CD4-positive, alpha-beta memory T cell (primary cell): ENCODE data around the gene GPN1. TPM values are rescaled to one million over a fixed set of nuclear protein-coding genes. Genes with fewer than 3 reads are reported as not detected.

Experiments used
- CTCF ChIA-PET: fragments of 350-600 bp; sonication (Branson Sonifier 250); formaldehyde crosslinking; loops from one replicate; lab custom pipeline; 2021; ENCODE audit warnings: inconsistent platforms; ENCODE audit not compliant: partially characterized antibody; lab: Charles Lee
- POLR2A ChIA-PET: fragments of 350-600 bp; sonication (Branson Sonifier 250); formaldehyde crosslinking; loops from one replicate; lab custom pipeline; 2021; ENCODE audit not compliant: partially characterized antibody; lab: Charles Lee
- DNase-seq, 5 donors: peaks; one replicate each; pipeline versions ENCODE4 v3.0.0 to v3.0.0-alpha.2; 2020 to 2022; ENCODE audit warnings: mixed read lengths in 1 of 5
- H3K27ac ChIP-seq: one replicate; pipeline ENCODE4 v1.7.0; 2013; ENCODE audit warnings: low read depth, low read length
- H3K27me3 ChIP-seq: 2 replicates; pipeline ENCODE4 v1.7.0; 2013; ENCODE audit warnings: mild to moderate bottlenecking, low read length, moderate library complexity; ENCODE audit not compliant: insufficient read depth
- H3K36me3 ChIP-seq: 2 replicates; pipeline ENCODE4 v1.7.0; 2013; ENCODE audit warnings: mild to moderate bottlenecking, low read length, moderate library complexity; ENCODE audit not compliant: insufficient read depth
- H3K4me1 ChIP-seq: 2 replicates; pipeline ENCODE4 v1.7.0; 2013; ENCODE audit warnings: mild to moderate bottlenecking, low read length, moderate library complexity; ENCODE audit not compliant: insufficient read depth
- H3K4me3 ChIP-seq, 2 donors: one replicate each; pipeline ENCODE4 v1.7.0; 2013; ENCODE audit warnings: low read length in 2 of 2, mild to moderate bottlenecking in 1 of 2
- H3K9me3 ChIP-seq, 2 donors: one replicate each; pipeline ENCODE4 v1.7.0; 2013; ENCODE audit warnings: low read length in 2 of 2, control low read depth in 1 of 2; ENCODE audit not compliant: control insufficient read depth in 1 of 2
- H3K27ac Mint-ChIP-seq, 7 donors: one replicate each; pipeline ENCODE4 v1.8.0; 2020 to 2021; ENCODE audit warnings: mixed read lengths in 7 of 7, mild to moderate bottlenecking in 6 of 7, inconsistent platforms in 3 of 7, moderate library complexity in 3 of 7
- H3K27me3 Mint-ChIP-seq, 2 donors: one replicate each; pipeline ENCODE4 v1.8.0; 2020 to 2021; ENCODE audit warnings: mixed read lengths in 2 of 2
- H3K36me3 Mint-ChIP-seq, 2 donors: one replicate each; pipeline ENCODE4 v1.8.0; 2020 to 2021; ENCODE audit warnings: mixed read lengths in 2 of 2, inconsistent platforms in 1 of 2, mild to moderate bottlenecking in 1 of 2
- H3K4me1 Mint-ChIP-seq, 4 donors: one replicate each; pipeline ENCODE4 v1.8.0; 2020 to 2021; ENCODE audit warnings: mixed read lengths in 4 of 4, mild to moderate bottlenecking in 1 of 4
- H3K4me3 Mint-ChIP-seq, 8 donors: one replicate each; pipeline ENCODE4 v1.8.0; 2020 to 2021; ENCODE audit warnings: mixed read lengths in 8 of 8, mild to moderate bottlenecking in 7 of 8, moderate library complexity in 6 of 8, inconsistent platforms in 3 of 8
- H3K9me3 Mint-ChIP-seq, 8 donors: one replicate each; pipeline ENCODE4 v1.8.0; 2020 to 2021; ENCODE audit warnings: mixed read lengths in 8 of 8, mild to moderate bottlenecking in 5 of 8, inconsistent platforms in 3 of 8, moderate library complexity in 1 of 8
- intact Hi-C: fragments of 100-400 bp; cut with micrococcal nuclease; formaldehyde crosslinking; loops from one replicate; pipeline ENCODE4 v1.15.1; 2023
- polyA plus RNA-seq, 2 donors: library from polyadenylated mRNA; unstranded; fragments of 300-500 nt; fragmentation: Illumina TruSeq; gene quantifications; one replicate each; pipeline ENCODE4 v1.2.3, GENCODE V29; 2021
- total RNA-seq, 2 experiments: library from RNA; stranded (reverse); gene quantifications; one replicate each; pipeline ENCODE4 v1.2.3, GENCODE V29; 2021

GPN1 gene
- total and polyA plus RNA-seq, 4 experiments from 2014 or later: 28.9 to 99.5 (median 49.3) TPM

DNA sequence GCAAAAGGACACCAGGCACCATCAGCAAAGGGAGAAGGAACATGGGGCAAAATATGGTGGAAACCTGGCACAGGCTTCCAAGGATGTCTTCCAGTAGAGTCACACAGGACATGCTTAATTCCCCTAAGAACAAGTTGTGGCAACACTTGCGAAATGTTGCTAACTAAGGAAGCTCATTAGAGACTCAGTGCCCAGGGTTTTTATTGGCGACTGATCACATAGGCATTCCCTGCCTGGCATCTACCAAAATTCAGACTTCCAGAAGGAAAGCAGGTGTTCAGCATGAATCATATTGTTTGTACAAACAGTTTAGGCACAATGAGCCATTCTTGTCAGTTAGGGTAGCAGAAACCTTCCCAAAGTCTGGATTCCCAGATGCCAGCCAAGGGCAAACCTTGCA is 60.6 kb downstream of the GPN1 start:
- peaks cover 6 to 18% (median 9%) of the 10 kb centered on the region in 4 donors for H3K4me1 Mint-ChIP-seq
- no peak overlapping the region for H3K27ac ChIP-seq
- H3K27me3 ChIP-seq: no peaks in the 10 kb centered on the region
- no peaks in the 10 kb centered on the region for H3K27me3 Mint-ChIP-seq
- no peak overlapping the region for H3K4me3 ChIP-seq
- no peak overlapping the region for H3K4me3 Mint-ChIP-seq
- no peaks in the 10 kb centered on the region for H3K9me3 ChIP-seq
- no peaks in the 10 kb centered on the region for H3K9me3 Mint-ChIP-seq
- peaks cover 30% of the 10 kb centered on the region for H3K36me3 ChIP-seq
- peaks cover 32 to 47% of the 10 kb centered on the region in 2 donors for H3K36me3 Mint-ChIP-seq
- peaks cover 11% of the 10 kb centered on the region for H3K4me1 ChIP-seq
- H3K27ac Mint-ChIP-seq: no peak overlapping the region
- ChIA-PET CTCF (no interaction called here), POLR2A (no interaction called here)
- no peak for DNase-seq
- intact Hi-C loops: no loop called here

DNA sequence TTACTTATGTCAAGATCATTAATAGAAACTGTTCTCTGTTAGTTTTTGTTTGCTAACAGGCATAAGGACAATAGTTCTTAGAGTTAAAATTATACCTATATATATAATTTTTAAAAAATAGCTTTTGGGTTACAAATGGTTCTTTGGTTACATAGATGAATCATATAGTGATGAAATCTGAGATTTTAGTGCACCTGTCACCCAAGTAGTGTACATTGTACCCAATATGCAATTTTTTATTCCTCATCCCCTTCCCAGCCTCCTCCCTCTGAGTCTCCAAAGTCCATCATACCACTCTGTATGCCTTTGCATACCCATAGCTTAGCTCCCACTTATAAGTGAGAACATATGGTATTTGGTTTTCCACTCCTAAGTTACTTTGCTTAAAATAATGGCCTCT is 61.2 kb downstream of the GPN1 start:
- POLR2A ChIA-PET: no interaction called here
- no peak overlapping the region for H3K27ac ChIP-seq
- H3K4me1 Mint-ChIP-seq: peaks cover 4 to 12% (median 5%) of the 10 kb centered on the region in 4 donors
- H3K27me3 Mint-ChIP-seq: no peaks in the 10 kb centered on the region
- no peak overlapping the region for H3K27ac Mint-ChIP-seq
- no peak overlapping the region for H3K4me3 ChIP-seq
- intact Hi-C loops: no loop called here
- H3K4me1 ChIP-seq: peaks cover 5% of the 10 kb centered on the region
- CTCF ChIA-PET: interaction anchor here (1.2 kb wide), 1 partner anchor 14 kb away, joined by 4 read pairs; no protein-coding TSS in a partner anchor
- peaks cover 28 to 44% of the 10 kb centered on the region in 2 donors for H3K36me3 Mint-ChIP-seq
- no peak for DNase-seq
- H3K36me3 ChIP-seq: peaks cover 30% of the 10 kb centered on the region
- H3K9me3 Mint-ChIP-seq: no peaks in the 10 kb centered on the region
- H3K4me3 Mint-ChIP-seq: no peak overlapping the region
- H3K27me3 ChIP-seq: no peaks in the 10 kb centered on the region
- no peaks in the 10 kb centered on the region for H3K9me3 ChIP-seq

DNA sequence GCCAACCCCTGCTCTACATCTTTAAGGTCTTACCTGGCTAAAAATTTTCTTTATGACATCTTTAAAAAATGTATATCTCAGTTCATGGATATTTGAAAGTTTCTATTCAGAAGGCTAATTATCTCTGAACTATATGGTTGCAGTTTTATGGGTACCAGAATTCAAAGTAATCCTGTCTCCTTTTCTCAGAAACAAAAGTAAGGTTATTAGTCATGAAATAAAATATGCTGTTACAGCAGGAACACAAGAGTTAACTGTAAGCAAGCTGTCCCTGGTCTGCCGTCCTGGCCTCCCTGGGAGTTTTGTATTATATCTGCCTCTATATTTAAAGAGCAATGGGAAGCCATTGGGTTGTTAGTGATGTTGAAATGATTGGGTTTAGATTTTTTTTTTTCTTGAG is 68.8 kb downstream of the GPN1 start:
- Histone ChIP-seq H3K36me3 (peaks cover 19% of the 10 kb centered on the region), H3K4me3 (no peak overlapping the region), H3K4me1 (no peaks in the 10 kb centered on the region), H3K27me3 (no peaks in the 10 kb centered on the region), H3K9me3 (no peaks in the 10 kb centered on the region), H3K27ac (no peak overlapping the region)
- H3K27me3 Mint-ChIP-seq: no peaks in the 10 kb centered on the region
- no peaks in the 10 kb centered on the region for H3K4me1 Mint-ChIP-seq
- no peak for DNase-seq
- no peak overlapping the region for H3K27ac Mint-ChIP-seq
- CTCF ChIA-PET: no interaction called here
- POLR2A ChIA-PET: no interaction called here
- no peaks in the 10 kb centered on the region for H3K9me3 Mint-ChIP-seq
- no peak overlapping the region for H3K4me3 Mint-ChIP-seq
- intact Hi-C loops: no loop called here
- H3K36me3 Mint-ChIP-seq: peaks cover 24 to 31% of the 10 kb centered on the region in 2 donors

Other genes with a start within 250 kb of the GPN1 start
- 10 to 100 TPM; 17.6 to 20.1 TPM for gene ZNF513, start 248.3 kb upstream of the GPN1 start, total RNA-seq
- gene ZNF513, start 248.3 kb upstream of the GPN1 start, polyA plus RNA-seq: 1 to 10 TPM; 3.7 to 6.3 TPM
- 10 to 100 TPM; 53.8 to 56.1 TPM for gene PPM1G, start 219.5 kb upstream of the GPN1 start, total RNA-seq
- gene PPM1G, start 219.5 kb upstream of the GPN1 start, polyA plus RNA-seq: 10 to 100 TPM; 76.7 to 99.4 TPM
- 100 to 1,000 TPM; 115 to 119 TPM for gene NRBP1, start 200.4 kb upstream of the GPN1 start, total RNA-seq
- 100 to 1,000 TPM; 118 to 125 TPM for gene NRBP1, start 200.4 kb upstream of the GPN1 start, polyA plus RNA-seq
- gene KRTCAP3, start 186.7 kb upstream of the GPN1 start, total RNA-seq: 10 to 100 TPM; 23.6 to 23.9 TPM
- gene KRTCAP3, start 186.7 kb upstream of the GPN1 start, polyA plus RNA-seq: 1 to 10 TPM; 1.8 to 9.4 TPM
- gene IFT172, start 139.3 kb upstream of the GPN1 start, total RNA-seq: 10 to 100 TPM; 23.6 to 24.4 TPM
- 1 to 10 TPM; 2.1 to 5.2 TPM for gene IFT172, start 139.3 kb upstream of the GPN1 start, polyA plus RNA-seq
- gene FNDC4, start 133.8 kb upstream of the GPN1 start, total RNA-seq: not detected
- gene FNDC4, start 133.8 kb upstream of the GPN1 start, polyA plus RNA-seq: under 1 TPM in 1 of 2 donors, not detected in 1; 0.11 TPM
- not detected for gene GCKR, start 132.2 kb upstream of the GPN1 start, total RNA-seq
- gene GCKR, start 132.2 kb upstream of the GPN1 start, polyA plus RNA-seq: not detected
- 10 to 100 TPM; 51.9 to 66.2 TPM for gene ZNF512, start 46.0 kb upstream of the GPN1 start, total RNA-seq
- 10 to 100 TPM; 36.8 to 38.5 TPM for gene ZNF512, start 46.0 kb upstream of the GPN1 start, polyA plus RNA-seq
- gene CCDC121, start within 50 bp of the GPN1 start, total RNA-seq: 1 to 10 TPM; 1.3 to 2.2 TPM
- gene CCDC121, start within 50 bp of the GPN1 start, polyA plus RNA-seq: 1 to 10 TPM in 1 of 2 donors, under 1 TPM in 1; 0.79 to 1.2 TPM
- 10 to 100 TPM; 45.4 to 48.5 TPM for gene SUPT7L, start 34.6 kb downstream of the GPN1 start, total RNA-seq
- 10 to 100 TPM; 21.4 to 22.7 TPM for gene SUPT7L, start 34.6 kb downstream of the GPN1 start, polyA plus RNA-seq
- 10 to 100 TPM; 24.4 to 26.6 TPM for gene SLC4A1AP, start 34.8 kb downstream of the GPN1 start, total RNA-seq
- 10 to 100 TPM; 26.4 to 32.1 TPM for gene SLC4A1AP, start 34.8 kb downstream of the GPN1 start, polyA plus RNA-seq
- 10 to 100 TPM; 36.2 to 43.4 TPM for gene MRPL33, start 142.7 kb downstream of the GPN1 start, total RNA-seq
- 100 to 1,000 TPM; 240 to 246 TPM for gene MRPL33, start 142.7 kb downstream of the GPN1 start, polyA plus RNA-seq